HT-29 (cell line): ENCODE data around the gene CYP27C1. TPM values are rescaled to one million over a fixed set of nuclear protein-coding genes. Genes with fewer than 3 reads are reported as not detected.
"Not testable (repeated sequence)": the region's sequence is repeated elsewhere in the genome, so short reads cannot be mapped to it uniquely, and the experiment has no call there.

ENCODE experiments used
- DNase-seq: peaks from one replicate; pipeline ENCODE4 v3.0.0-alpha.2; 2015; ENCODE audit warnings: low spot score
- total RNA-seq: library from RNA; depleted of rRNA; stranded (reverse); fragments of >200 nt; shearing (Covaris generic); gene quantifications from 2 replicates; pipeline ENCODE4 v1.2.3, GENCODE V29; 2014

The CYP27C1 gene
- total RNA-seq, 1 experiment from 2014 or later: not detected

DNA sequence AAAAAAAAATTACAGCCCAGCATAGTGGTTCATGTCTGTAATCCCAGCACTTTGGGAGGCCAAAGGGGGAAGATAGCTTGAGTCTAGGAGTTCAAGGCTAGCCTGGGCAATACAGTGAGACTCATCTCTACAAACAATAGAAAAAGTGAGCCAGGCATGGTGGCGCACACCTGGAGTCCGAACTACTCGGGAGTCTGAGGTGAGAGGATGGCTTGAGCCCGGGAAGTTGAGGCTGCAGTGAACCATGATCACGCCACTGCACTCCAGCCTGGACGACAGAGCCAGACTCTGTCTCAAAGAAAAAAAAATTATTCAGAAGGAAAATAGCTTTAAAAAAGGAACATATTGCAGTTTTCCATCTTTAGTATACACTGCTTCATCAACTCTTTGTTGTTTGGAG is 47.8 kb downstream of the CYP27C1 start:
- DNase-seq: no peak

DNA sequence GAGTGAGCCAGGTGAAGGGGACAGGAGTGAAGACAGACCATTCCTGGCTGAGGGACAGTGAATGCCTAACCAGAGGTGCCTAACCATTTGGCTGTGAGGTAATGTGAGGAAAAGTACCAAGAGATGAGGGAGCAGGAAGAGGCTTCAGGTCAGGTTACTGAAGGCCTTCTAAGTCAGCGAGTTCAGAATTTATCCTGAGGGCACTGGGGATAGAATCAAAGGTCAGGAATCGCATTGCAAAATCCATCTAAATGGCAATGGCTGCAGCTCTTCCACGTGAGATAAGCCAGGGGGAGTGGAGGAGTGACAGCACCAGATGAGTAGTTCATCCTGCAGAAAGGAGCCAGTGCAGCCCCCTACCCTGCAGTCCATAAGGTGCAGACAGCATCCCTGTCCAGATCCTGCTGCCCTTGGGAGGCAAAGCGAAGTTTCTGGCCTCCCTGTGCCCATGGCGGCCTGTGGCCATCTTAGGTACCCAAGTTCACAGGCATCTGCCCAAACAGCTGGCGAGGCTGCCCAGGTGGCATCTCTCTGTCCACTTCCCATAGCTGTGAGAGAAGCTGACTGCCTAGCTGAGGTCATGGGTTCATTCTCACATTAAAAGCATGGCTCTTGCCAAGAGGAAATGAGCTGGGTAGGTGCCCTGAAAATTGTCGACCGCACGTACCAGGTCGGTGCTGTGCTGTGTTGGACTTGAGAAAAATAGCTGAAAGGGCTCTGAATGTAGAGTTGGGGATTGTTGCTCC is 49.5 kb downstream of the CYP27C1 start:
- no peak for DNase-seq

DNA sequence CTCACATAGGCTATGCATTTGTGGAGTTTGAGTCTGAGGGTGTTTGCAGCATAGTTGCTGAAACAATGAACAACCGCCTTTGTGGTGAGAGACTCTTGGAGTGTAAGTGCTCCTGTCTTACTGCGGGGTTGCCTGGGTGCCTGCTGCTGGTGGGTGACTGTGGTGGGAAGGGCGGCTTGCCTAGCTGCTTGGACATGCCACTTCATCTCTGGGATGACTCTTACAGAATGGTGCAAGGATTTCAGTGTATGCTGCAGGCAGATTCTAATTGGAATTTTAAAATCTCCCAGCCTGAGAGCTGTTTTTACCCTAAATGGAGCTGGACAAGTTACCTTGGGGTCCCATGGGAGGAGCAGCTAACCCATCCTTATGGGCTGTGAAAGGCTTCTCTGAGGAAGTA is 50.1 kb downstream of the CYP27C1 start:
- no peak for DNase-seq

DNA sequence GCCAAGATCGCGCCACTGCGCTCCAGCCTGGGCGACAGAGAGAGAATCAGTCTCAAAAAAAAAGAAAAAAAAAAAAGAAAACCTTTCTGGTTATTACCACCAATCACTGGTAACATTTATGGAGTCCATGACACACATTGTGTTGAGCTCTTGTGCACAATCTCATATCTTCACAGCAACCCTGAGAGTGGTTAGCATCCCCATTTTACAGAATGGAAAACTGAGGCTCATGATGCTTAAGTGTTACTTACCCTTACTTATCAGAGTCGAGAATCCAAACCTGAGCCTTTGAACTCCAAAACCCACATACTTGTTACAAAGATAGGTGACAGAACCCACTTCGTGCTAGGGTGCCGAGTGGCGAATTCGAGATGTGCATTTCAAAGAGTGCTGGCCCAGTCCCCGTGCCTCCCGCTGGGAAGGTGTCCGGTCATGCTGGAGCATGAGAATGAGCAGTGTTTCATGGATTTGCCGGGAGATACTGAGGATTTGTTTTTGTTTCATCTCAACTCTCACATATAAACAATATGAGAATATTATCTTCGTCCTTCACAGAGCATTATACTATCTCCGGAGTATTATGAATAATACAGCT is 50.9 kb downstream of the CYP27C1 start:
- DNase-seq: no peak

DNA sequence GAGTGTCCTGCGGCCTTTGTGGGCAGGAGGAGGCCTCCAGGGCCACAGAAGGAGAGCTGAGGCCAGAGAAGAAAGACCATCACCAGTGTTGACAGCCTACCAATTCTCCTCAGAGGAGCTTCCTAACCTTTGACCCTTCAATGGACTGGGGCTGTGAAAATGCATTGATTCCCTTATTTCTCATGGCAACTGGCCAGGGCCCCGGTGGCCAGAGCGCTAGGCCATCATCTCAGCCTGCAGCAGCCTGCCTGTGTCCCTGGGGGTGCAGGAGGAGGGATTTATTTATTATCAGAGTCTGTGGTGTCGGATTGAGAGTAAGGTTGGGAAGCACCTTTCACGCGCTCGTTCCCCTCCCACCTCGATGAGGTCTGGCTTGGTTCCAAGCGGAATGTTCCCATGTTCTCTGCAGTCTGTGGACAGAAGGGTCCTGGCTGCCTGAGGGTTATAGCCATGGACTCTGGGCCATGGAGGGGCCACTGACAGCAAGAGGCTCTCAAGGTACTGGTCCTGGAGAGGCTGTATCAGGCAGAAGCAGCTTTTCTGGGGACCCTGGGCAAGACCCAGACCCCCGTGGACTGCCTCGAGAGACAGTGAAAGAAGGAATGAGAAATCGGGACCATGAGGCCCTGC is 53.8 kb downstream of the CYP27C1 start:
- no peak for DNase-seq

DNA sequence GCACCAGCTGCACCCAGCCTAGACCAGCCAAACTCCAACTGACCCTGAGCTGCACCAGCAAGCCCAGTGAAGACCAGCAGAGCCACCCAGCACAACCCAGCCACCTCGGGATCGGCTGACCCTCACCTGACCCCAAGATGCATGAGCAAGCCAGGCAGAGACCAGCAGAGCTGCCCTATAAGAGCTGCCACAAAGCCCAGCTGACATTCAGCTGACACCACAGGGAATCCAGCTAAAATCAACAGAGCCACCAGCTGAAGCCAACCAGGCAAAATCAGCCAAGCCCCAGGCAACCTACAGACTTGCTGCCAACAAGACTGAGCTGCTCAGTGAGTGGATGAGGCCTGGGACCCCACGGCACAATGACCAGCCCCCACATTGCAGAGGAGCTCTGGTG is 54.6 kb downstream of the CYP27C1 start:
- no peak for DNase-seq

DNA sequence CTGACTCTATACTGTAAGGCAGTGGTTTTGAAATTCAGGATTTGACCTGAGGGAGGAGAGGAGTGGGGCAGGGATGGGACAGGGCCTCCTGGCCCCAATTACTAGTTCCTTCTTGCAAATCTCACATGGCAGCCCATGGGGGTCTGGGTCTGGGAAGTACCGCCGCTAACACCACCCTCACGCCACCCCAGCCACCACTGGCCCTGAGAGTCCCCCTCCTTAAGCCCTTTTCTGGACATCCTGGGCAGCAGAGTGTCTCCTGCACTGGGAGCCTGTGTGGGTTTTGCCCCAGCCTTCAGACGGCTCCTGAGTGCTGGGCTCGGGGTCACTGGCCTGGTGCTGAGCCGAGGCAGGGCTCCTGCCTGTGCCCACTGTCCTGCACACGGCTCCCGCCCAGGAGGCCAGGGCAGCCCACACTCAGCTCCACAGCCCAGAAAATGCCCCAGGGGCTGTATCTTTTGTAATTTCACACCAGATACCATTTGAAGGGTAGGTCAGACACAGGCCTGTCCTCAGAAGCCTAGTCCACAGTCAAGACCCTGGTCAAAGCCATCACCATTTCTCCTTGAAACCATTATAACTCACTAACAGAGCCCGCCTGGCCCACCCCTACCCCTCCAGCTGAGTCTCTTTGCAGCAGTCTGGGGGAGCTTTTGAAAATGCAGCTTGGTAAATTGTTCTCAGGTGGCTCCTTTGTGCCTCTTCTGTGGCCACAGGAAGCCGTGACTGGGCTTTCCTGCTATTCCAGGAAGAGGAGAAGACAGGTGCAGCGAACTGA is 55.1 kb downstream of the CYP27C1 start:
- no peak for DNase-seq

DNA sequence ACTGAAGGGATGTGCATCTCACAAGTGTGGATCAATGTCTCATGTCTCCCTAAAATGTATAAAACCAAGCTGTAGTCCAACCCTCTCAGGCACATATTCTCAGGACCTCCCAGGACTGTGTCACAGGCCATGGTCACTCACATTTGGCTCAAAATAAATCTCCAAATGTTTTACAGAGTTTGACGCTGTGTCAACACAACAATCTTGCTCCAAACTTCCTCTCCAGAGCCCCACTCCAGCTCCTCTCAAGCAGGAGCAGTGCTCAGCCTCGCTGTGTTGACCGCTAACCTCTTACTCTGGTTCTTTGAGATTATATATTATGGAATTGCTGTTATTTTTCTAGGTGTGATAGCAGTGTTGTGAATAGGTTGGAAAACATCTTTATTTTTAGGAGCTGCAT is 56.2 kb downstream of the CYP27C1 start:
- DNase-seq: no peak

DNA sequence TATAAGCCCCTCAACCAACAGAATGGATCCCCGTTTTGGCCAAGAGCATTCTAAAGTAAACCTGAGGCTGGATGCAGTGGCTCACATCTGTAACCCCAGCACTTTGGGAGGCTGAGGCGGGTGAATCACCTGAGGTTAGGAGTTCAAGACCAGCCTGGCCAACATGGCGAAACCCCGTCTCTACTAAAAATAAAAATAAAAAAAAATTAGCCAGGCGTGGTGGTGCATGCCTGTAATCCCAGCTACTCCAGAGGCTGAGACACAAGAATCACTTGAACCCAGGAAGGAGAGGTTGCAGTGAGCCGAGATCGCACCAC is 57.1 kb downstream of the CYP27C1 start:
- not testable (repeated sequence) for DNase-seq

DNA sequence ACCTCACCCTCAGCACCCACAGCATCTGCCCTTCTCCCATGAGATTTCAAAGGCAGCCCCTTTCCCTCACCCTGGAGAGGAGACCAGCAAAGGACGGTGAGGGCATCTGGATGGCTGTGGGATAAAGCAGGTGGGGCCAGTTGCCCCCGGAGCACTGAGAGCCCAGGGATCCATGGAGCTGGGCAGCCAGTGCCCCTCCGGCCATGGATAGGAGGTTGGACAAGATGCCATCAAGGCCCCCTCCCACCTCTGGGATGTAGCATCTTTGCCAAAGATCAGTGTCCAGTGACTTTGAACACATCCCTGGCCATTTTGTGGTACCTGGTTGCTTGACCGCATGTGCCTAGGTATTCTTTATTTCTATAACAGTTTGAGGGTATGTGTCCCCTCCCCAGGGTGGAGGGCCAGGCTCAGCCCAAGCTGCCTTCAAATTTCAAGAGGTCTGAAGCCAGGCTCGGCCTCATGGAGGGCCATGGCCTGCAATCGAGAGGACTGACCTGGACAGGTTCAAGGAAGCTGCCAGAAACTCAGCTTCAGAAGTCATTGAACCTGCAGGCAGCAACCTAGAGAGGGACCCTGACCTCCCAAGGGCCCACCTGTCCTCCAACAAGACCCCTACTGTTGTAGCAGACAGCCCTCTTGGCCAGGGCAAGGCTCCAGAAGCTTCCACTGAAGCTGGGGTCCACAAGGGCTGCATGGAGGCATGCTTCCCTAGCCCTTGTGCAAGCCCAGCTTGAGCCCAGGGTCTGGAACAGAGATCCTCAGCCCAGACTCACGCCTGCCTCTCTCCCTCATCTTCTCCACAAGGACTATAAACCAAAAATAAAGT is 57.6 kb downstream of the CYP27C1 start:
- DNase-seq: no peak

DNA sequence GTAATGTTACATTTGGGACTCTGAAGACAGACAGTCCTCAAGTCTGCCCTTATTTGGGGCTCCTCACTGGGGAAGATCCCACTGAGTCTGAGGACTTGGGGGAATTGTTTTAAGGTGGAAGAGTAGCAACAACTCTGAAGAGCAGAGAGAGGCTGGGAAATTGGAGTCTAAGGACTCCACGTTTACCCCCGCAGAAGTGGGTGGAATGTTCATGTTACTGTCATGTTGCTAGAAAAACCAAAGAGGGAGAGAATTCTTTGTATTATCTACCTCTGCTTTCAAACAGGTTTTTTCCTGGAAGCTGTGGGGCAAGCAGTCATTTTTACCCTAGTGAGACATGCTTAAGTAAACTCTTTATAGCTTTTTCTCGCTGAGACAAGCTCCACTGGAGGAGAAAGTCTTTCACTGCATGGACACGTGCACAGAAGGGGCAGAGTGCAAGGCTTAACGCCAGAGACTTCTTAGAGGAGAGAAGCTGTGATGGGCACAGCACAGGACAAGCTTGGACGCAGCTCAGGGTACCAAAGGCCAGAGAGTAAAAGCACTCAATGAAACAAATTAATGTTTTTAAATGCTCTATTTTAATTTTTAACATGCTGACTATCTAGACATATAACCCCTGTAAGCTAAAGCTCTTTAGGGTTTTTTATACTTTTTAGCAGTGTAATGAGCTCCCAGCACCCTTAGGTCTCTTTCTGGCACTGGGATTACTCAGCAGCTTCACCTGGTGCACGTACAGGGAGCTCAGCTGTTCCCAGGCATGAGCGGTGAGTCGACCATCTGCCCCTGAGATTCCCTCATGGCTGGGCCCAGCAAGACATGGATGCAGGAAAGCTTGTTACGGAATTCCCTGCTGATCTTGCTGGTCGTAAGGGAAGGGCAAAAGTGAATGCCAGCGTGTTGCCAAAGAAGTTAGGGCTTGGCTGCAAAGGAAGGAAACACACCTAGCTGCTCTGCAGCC is 58.6 kb downstream of the CYP27C1 start:
- no peak for DNase-seq

DNA sequence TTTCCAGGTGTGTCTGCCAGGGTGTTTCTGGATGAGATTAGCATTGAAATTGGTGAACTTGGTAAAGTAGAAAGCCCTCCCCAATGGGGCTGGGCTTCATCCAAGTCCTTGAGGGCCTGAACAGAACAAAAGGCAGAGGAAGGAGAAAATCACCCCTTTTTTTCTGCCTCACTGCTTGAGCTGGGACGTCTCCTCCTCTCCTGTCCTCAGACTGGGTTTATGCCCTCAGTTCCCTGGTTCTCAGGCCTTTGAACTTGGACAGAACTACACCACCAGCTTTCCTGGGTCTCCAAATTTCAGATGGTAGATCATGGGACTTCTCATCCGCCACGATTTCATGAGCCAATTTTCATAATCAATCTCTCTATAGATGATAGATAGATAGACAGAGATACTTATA is 59.4 kb downstream of the CYP27C1 start:
- DNase-seq: no peak

DNA sequence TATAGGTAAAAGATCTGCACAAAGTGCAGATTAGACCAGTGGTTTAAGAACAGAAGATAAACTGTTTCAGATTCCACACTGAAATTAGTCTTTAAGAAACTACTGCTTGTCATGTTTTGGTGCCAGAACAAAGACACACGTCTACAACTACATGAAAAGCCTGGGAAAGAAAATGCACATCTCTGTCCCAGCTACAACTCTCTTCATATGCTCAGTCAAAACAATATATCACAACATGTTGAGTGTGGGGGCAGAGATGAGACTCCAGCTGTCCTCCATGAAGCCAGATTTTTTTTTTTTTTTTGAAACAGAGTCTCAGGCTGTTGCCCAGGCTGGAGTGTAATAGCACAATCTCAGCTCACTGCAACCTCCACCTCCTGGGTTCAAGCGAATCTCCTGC is 60.6 kb downstream of the CYP27C1 start:
- no peak for DNase-seq

DNA sequence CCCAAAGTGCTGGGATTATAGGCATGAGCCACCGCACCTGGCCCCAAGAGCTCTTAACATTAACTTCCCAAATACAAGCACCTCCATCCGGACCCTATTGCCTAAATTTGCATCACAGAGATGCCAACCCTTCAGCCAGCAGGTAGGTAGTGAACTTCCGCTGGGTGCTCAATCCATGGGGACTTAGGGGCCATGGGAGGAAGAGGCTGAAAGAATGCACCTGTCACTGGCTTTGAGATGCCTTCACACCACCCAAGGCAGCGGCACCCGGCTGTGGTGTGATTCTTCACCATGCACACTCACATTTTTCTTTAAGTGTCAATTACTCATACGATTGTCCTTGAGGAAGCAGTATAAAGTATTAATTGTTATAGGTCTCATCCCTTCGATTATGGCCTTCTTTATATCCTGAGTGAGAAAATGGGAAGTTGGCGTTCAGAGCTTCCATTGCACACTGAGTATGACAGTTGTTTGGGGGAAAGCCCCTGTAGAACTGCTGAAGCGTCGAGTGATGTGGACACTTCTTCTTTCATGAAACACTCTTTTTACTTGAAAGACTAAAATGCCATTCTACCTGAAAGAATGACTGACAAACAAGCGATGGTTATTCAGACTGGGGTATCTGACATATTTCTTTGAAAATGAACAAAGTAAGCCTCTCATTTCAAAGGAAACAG is 61.3 kb downstream of the CYP27C1 start:
- no peak for DNase-seq

DNA sequence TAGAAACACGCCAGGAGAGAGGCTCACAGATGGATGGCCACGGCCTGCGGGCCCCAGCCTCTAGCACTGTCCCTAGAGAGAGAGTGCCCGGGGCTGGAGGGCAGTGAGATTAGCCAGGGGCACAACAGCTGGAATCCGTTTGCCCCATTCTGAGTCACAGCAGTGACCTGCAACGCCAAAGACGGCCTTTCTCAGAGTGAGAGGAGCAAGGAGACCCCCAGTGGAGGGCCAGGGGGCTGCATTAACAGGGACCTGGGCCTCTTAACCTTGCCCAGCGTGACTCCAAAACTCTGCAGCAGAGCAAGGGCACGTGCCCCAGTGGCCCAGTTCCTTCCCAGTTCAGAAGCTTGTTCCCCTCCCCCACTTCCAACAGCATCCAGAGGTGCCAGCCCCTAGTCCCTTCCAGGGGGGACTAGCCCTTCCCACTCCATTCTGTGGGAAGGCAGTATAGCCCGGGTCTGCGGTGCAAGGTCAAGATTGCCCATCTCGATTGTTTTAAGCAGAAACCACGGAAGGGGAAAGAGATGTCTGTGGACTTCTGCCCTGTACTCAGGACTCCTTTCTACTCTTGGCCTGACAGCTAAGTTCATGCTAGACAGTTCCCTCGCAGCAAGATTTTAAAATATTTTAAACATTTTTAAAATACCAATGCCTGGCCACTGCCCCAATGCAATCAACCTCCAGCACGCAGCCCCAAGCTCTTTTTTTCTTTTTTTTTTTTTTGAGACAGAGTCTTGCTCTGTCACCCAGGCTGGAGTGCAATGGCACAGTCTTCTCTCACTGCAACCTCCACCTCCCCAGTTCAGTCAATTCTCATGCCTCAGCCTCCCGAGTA is 62.2 kb downstream of the CYP27C1 start:
- DNase-seq: no peak

DNA sequence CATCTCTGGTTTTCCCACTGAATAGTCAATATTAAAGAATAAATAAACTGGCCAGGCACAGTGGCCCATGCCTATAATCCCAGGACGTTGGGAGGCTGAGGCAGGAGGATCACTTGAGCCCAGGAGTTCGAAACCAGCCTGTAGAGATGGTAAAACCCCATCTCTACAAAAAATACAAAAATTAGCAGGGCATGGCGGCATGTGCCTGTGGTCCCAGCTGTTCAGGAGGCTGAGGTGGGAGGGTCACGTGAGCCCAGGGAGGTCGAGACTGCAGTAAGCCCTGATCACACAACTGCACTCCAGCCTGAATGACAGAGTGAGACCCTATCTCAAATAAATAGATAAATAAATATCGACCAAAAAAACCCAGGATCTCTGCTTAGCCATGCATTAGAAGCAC is 63.0 kb downstream of the CYP27C1 start:
- DNase-seq: no peak

DNA sequence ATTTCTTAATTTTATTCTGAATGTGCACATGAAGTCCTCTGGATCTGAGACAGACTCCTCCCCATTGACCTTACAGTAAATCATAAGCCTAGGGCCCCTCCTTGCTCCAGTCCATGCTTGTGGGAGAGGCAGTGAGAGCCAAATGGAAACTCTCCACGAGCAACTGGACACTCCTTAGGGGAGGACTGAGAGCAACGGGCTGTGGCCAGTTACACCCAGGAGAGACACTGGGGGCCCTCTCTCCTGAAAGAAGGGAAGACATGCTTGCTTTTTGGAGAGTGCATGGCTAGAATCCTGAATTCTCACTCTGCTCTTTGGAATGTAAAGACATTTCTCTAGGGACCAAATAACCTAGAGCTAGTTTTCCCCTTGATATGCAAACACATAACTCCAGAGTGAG is 64.2 kb downstream of the CYP27C1 start:
- no peak for DNase-seq

DNA sequence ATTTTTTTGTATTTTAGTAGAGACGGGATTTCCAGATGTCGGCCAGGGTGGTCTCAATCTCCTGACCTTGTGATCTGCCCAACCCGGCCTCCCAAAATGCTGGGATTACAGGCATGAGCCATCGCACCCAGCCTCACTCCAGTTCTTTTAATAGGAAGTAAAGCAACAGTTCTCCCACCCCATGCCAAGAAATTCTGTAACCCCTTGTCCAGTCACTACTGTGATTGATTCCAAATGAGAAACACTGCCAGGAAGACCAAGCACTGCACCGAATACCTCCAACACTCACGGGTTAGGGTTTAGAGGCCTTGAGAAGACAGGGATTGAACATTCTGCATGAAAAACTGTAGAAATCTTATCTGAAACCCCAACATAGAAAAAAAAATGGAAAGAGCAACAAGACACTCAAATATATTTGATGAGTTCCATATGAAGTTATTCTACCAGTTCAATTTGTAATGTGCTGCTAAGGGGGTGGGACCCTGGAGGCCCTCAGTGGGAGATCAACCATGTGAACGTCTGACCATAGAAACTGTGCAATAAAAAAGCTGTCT is 65.0 kb downstream of the CYP27C1 start:
- DNase-seq: no peak

DNA sequence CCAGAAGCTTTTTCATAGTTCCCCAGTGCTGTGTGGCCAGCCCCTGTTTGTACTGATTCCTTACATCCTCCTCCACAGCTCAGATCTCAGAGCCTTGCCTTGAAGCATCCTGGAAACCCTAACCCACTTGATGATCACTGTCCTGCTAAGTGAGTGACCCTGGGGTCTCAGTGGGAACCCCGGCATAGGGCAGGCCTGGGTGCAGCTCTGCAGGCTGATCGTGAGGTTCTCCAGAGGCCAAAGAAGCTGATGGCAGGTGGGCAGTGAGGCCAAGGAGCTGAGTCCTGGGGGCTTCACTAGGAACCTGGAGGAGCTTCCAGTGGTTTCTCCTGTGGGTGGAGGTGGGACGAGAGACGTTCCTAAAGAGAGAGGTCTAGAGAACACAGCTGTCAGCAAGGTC is 65.7 kb downstream of the CYP27C1 start:
- no peak for DNase-seq
